Osteocyte (in vitro differentiated cells): ENCODE measurements around the gene BEND6. TPM values are rescaled to one million over a fixed set of nuclear protein-coding genes. Genes with fewer than 3 reads are reported as not detected.
"Not testable (repeated sequence)": the region's sequence is repeated elsewhere in the genome, so short reads cannot be mapped to it uniquely, and the experiment has no call there.

ENCODE experiments used
- DNase-seq: peaks from one replicate; pipeline ENCODE4 v3.0.0; 2021; ENCODE audit warnings: mixed read lengths; ENCODE audit not compliant: unreplicated experiment; ENCODE audit errors: extremely low spot score
- H3K27ac Mint-ChIP-seq: one replicate; pipeline ENCODE4 v1.8.0; 2021; ENCODE audit warnings: mild to moderate bottlenecking, mixed read lengths; ENCODE audit not compliant: unreplicated experiment
- H3K27me3 Mint-ChIP-seq: one replicate; pipeline ENCODE4 v1.8.0; 2021; ENCODE audit warnings: mixed read lengths; ENCODE audit not compliant: unreplicated experiment
- H3K36me3 Mint-ChIP-seq: one replicate; pipeline ENCODE4 v1.8.0; 2021; ENCODE audit warnings: mixed read lengths; ENCODE audit not compliant: unreplicated experiment
- H3K4me1 Mint-ChIP-seq: one replicate; pipeline ENCODE4 v1.8.0; 2021; ENCODE audit warnings: mixed read lengths; ENCODE audit not compliant: unreplicated experiment
- H3K4me3 Mint-ChIP-seq: one replicate; pipeline ENCODE4 v1.8.0; 2021; ENCODE audit warnings: mild to moderate bottlenecking, moderate library complexity, mixed read lengths; ENCODE audit not compliant: unreplicated experiment
- H3K9me3 Mint-ChIP-seq: one replicate; pipeline ENCODE4 v1.8.0; 2021; ENCODE audit warnings: mixed read lengths; ENCODE audit not compliant: unreplicated experiment
- total RNA-seq: library from RNA; stranded (reverse); gene quantifications from 2 replicates; pipeline ENCODE4 v1.2.1, GENCODE V29; 2021
- TF ChIP-seq, protein P1 (sequence below): fragments of 200-600 bp; sonication (generic); IDR thresholded peaks from 2 replicates; pipeline ENCODE4 v1.5.0; 2021; ENCODE audit warnings: antibody characterized with exemption, mild to moderate bottlenecking, moderate library complexity

BEND6 gene
- total RNA-seq, 1 donor from 2014 or later: 7.0 TPM

DNA sequence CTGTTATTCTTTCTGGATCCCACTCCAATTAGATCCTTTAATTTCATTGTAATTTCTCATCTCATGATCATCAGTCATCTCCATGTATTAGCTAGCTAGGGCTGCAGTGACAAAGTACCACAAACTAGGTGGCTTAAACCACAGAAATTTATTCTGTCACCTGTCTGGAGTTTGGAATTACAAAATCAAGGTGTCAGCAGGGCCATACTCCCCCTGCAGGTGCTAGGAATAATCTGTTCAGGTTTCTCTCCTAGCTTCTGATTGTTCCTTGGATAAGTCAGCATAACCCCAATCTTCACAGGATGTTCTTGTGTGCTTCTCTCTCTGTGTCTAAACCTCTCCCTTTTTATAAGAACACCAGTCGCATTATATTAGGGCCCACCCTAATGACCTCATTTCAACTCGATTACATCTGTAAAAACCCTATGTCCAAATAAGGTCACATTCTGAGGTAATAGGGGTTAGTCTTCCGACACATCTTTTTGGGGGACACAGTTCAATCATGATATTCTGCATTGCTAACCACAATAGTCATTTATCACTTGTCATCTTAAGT lies 40.5 kb downstream of the BEND6 start:
- no peak overlapping the region for H3K4me3 Mint-ChIP-seq
- peaks cover 16% of the 10 kb centered on the region for H3K36me3 Mint-ChIP-seq
- TF ChIP-seq, protein P1, sequence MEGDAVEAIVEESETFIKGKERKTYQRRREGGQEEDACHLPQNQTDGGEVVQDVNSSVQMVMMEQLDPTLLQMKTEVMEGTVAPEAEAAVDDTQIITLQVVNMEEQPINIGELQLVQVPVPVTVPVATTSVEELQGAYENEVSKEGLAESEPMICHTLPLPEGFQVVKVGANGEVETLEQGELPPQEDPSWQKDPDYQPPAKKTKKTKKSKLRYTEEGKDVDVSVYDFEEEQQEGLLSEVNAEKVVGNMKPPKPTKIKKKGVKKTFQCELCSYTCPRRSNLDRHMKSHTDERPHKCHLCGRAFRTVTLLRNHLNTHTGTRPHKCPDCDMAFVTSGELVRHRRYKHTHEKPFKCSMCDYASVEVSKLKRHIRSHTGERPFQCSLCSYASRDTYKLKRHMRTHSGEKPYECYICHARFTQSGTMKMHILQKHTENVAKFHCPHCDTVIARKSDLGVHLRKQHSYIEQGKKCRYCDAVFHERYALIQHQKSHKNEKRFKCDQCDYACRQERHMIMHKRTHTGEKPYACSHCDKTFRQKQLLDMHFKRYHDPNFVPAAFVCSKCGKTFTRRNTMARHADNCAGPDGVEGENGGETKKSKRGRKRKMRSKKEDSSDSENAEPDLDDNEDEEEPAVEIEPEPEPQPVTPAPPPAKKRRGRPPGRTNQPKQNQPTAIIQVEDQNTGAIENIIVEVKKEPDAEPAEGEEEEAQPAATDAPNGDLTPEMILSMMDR: no peak
- H3K4me1 Mint-ChIP-seq: peaks cover 15% of the 10 kb centered on the region
- H3K9me3 Mint-ChIP-seq: peaks cover 5% of the 10 kb centered on the region
- H3K27ac Mint-ChIP-seq: no peak overlapping the region
- DNase-seq: no peak
- H3K27me3 Mint-ChIP-seq: no peaks in the 10 kb centered on the region

GRCh38 chr6:56996401-56996800 lies 41.5 kb downstream of the BEND6 start:
- TF ChIP-seq, protein P1: no peak
- no peaks in the 10 kb centered on the region for H3K27me3 Mint-ChIP-seq
- DNase-seq: no peak
- peaks cover 5% of the 10 kb centered on the region for H3K9me3 Mint-ChIP-seq
- peaks cover 15% of the 10 kb centered on the region for H3K4me1 Mint-ChIP-seq
- H3K4me3 Mint-ChIP-seq: no peak overlapping the region
- H3K36me3 Mint-ChIP-seq: peaks cover 16% of the 10 kb centered on the region
- H3K27ac Mint-ChIP-seq: no peak overlapping the region

DNA sequence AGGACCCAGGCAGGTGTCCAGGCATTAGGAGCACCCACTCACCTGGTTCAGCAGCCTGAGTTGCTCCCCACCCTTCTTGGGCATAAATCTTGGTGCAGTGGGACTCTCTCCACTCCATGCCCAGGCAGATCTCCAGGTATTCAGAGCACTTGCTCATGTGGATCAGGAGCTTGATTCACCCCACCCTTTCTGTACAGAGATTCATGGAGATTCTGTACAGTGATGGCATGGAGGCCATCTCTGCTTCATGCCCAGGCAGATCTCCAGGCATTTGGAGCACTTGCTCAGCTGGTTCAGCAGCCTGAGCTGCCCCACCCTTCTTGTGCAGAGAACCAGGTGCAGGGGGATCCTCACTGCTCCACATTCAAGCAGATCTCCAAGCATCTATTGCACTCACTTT lies 44.1 kb downstream of the BEND6 start:
- no peak for DNase-seq
- Mint-ChIP-seq H3K9me3 (peaks cover 5% of the 10 kb centered on the region), H3K27ac (no peak overlapping the region), H3K4me3 (no peak overlapping the region), H3K4me1 (no peaks in the 10 kb centered on the region), H3K36me3 (peaks cover 18% of the 10 kb centered on the region), H3K27me3 (no peaks in the 10 kb centered on the region)
- TF ChIP-seq, protein P1: no peak

DNA sequence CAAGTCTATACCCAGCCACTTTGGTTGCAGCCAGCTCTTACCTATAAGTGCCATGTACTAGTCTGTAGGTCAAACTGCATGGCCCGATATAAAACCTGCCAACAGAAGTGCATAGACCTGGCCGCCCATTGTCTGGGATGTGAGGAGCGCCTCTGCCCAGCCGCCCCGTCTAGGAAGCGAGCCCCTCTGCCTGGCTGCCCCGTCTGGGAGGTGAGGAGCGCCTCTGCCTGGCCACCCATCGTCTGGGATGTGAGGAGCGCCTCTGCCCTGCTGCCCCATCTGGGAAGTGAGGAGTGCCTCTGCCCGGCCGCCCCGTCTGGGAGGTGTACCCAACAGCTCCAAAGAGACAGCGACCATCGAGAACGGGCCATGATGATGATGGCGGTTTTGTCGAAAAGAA lies 44.8 kb downstream of the BEND6 start:
- H3K27me3 Mint-ChIP-seq, DNase-seq, H3K4me1 Mint-ChIP-seq, H3K9me3 Mint-ChIP-seq, H3K4me3 Mint-ChIP-seq, H3K27ac Mint-ChIP-seq: not testable (repeated sequence)
- H3K36me3 Mint-ChIP-seq: peaks cover 18% of the 10 kb centered on the region

DNA sequence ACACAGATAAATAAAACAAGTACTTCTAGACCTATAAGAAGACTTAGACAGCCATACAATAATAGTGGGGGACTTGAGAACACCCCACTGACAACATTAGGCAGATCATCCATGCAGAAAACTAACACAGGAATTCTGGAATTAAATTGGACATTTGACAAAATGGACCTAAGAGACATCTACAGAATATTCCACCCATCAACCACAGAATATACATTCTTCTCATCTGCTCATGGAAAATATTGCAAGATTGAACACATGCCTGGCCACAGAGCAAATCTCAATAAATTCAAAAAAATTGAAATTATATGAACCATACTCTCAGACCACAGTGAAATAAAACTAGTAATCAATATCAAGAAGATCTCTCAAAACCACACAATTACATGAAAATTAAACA lies 47.3 kb downstream of the BEND6 start:
- Mint-ChIP-seq H3K27ac (no peak overlapping the region), H3K36me3 (peaks cover 11% of the 10 kb centered on the region), H3K4me3 (no peak overlapping the region), H3K9me3 (peaks cover 5% of the 10 kb centered on the region), H3K27me3 (no peaks in the 10 kb centered on the region), H3K4me1 (no peaks in the 10 kb centered on the region)
- no peak for DNase-seq
- TF ChIP-seq, protein P1: no peak

GRCh38 chr6:57004292-57004691 lies 49.4 kb downstream of the BEND6 start:
- Mint-ChIP-seq H3K9me3 (no peaks in the 10 kb centered on the region), H3K27ac (no peak overlapping the region), H3K36me3 (peaks cover 3% of the 10 kb centered on the region), H3K4me1 (no peaks in the 10 kb centered on the region), H3K4me3 (no peak overlapping the region), H3K27me3 (no peaks in the 10 kb centered on the region)
- DNase-seq: no peak
- TF ChIP-seq, protein P1: no peak
